GM18907 (cell line): ENCODE data around the gene VEGFA.

Experiments
- ATAC-seq: cut with Tn5 transposase; IDR thresholded peaks from one replicate; pipeline ENCODE4 v1.9.1; 2021; ENCODE audit warnings: mild to moderate bottlenecking, moderate library complexity; ENCODE audit not compliant: unreplicated experiment

VEGFA gene

DNA sequence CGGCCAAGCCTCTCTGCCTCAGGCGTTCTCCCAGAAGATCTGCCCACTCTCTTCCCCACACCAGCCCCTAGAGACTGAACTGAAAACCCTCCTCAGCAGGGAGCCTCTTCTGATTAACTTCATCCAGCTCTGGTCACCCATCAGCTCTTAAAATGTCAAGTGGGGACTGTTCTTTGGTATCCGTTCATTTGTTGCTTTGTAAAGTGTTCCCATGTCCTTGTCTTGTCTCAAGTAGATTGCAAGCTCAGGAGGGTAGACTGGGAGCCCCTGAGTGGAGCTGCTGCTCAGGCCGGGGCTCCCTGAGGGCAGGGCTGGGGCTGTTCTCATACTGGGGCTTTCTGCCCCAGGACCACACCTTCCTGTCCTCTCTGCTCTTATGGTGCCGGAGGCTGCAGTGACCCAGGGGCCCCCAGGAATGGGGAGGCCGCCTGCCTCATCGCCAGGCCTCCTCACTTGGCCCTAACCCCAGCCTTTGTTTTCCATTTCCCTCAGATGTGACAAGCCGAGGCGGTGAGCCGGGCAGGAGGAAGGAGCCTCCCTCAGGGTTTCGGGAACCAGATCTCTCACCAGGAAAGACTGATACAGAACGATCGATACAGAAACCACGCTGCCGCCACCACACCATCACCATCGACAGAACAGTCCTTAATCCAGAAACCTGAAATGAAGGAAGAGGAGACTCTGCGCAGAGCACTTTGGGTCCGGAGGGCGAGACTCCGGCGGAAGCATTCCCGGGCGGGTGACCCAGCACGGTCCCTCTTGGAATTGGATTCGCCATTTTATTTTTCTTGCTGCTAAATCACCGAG is 14.2 kb downstream of the VEGFA start:
- no peak for ATAC-seq

GRCh38 chr6:43785220-43785752 is 15.3 kb downstream of the VEGFA start:
- ATAC-seq, result no peak

DNA sequence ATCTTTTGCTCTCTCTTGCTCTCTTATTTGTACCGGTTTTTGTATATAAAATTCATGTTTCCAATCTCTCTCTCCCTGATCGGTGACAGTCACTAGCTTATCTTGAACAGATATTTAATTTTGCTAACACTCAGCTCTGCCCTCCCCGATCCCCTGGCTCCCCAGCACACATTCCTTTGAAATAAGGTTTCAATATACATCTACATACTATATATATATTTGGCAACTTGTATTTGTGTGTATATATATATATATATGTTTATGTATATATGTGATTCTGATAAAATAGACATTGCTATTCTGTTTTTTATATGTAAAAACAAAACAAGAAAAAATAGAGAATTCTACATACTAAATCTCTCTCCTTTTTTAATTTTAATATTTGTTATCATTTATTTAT is 15.9 kb downstream of the VEGFA start:
- ATAC-seq, result no peak

GRCh38 chr6:43786664-43787329 is 16.8 kb downstream of the VEGFA start:
- no peak for ATAC-seq

DNA sequence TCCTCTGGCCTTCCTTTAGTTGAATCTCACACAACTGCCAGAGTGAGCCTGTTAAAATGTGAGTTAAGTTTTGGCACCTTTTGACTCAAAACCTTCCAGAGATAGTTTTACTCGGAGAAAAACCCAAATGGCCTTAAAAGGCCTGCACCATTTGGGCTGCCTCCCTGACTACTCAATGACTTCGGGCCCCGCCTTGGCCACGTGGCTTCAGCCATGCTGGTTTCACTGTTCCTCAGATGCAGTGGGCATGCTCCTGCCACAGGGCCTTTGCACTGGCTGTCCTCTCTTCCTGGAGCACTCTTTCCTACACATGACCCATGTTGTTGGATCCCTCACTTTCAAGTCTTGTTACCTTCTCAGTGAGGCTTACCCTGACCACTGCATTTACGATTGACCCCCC is 18.3 kb downstream of the VEGFA start:
- no peak for ATAC-seq

DNA sequence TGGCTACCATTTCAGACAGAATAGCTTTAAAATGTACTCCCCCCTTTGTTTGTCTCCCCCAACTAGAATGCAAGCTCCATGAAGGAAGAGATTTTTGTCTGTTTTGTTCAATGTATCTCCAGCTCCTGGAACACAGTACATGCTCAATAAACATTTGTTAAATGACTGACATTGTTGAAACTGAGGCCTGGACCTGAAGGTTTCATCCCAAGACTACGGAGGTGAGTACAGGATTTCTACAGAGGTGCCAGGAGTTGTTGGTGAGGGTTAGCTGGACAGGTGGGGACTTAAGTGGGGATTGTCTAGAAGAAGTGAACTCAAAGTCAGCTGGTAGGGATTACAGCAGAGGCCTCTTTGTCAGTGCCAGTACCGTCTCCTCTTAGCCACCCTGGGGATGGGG is 19.4 kb downstream of the VEGFA start:
- no peak for ATAC-seq

- no peak for ATAC-seq
These were observed 20.0 kb downstream of the VEGFA start for GRCh38 chr6:43790031-43790430.

DNA sequence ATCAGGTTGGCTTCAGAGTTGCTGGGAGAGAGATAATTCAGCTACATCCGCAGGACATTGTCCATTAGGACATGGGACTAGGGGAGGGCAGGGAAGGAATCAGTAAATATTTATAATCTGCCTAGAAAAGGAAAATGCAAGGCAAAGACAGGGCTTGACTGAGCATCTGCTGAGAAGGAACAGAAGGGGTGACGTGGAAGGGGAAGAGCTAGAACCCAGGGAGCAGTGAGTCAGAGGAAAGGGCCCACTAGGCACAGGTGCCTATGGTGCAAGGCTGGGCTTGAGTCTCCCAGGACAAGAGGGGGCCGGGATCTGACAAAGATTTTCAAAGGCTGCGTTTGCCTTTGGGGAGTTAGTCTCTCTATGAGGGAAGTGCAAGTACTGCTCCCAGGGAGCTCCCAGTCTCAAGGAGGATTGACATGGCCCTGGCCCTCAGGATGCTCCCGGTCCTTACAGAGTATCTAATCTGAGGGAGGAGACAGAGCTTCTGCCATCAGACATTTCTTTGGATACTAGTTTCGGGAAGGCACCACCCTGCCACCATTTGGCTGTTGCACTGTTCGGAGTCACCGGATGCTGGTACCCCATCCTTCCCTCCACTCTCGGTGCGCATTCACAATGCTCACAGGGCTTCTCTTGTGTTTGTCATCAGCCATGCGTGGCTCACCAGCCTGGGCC is 21.9 kb downstream of the VEGFA start:
- ATAC-seq, result no peak

DNA sequence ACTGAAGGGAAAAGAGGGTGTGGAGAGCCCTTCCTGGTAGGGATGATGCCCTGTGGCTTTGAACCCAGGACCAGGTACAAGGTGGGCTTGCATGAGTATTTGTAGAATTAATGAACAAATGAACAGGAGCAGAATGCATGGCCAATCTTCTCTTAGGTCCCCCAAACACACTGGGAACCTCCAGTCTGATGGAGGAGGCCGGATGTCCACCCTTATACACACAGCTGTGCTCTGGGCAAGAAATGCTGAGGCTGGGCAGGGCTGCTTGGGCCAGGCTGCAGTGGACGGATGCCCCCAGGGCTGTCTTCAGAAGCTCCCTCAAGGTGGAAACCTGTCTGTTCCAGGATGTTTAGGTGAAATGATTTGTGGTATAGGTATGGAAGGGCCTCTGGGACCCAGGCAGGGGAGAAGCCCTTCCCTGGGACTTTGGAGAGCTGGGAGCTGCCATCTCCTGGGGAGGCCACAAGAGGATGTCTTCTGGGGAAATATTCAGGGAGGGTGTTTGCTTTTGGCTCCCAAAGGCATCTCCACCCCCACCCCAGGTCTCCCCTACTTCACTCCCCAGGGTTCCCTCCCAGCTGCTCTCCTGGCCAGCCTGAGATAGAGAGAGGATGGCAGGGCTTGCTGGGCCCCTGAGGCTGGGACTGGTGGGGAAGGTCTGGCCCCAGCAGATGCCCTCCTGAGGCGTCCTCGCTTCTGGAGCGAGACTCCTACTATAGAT is 23.3 kb downstream of the VEGFA start:
- ATAC-seq, result no peak

- no peak for ATAC-seq
These were observed 23.8 kb downstream of the VEGFA start for GRCh38 chr6:43793875-43794242.

- ATAC-seq, result no peak
These were observed 25.4 kb downstream of the VEGFA start for GRCh38 chr6:43795421-43795820.

- ATAC-seq, result no peak
These were observed 26.2 kb downstream of the VEGFA start for GRCh38 chr6:43796168-43796567.

DNA sequence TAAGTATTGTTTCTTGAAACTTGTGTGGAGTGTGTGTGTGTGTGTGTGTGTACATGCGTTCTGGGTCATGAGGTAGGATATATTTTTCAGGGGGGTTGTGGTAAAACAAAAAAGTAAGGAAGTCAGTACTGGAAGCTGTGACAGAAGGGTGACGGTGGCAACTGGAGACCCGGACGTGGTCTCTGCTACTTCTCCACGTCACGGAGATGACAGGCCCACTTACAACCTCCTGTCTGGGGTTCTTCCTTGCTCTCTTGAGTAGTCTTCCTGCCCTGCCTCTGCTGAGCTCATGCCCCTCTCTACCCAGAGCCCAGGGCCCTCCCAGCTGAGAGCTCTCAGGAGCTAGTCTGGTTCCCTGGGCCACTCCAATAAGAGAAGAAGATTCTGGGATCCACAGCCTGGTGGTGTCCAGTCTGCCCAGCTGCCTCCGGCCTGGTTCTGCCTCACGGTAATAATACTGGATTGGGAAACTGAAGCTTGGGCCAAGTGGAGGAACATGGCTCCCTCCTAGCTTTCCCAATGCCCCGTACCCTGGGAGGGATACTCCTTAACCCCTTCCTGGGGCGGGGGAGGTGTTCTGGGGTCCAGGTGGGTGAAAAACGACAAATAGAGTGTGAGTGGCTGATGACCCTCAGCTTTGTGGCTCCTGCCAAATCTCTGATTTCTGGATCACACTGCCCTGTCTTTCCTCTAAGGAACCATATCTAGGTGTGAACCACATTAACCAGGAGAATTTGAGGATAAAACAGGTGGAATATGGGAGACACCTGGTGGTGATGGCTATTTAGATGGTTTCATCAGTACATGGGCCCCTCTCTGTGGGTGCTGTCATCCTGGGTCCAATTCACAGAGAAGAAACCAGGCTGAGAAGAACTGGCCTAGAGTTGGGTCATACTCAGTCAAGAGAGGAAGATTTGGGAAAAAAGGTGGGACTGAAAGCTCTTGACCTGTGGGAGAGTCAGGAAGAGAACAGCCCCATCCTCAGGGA is 27.2 kb downstream of the VEGFA start:
- ATAC-seq, result no peak

GRCh38 chr6:43797919-43798318 is 27.9 kb downstream of the VEGFA start:
- ATAC-seq, result no peak

DNA sequence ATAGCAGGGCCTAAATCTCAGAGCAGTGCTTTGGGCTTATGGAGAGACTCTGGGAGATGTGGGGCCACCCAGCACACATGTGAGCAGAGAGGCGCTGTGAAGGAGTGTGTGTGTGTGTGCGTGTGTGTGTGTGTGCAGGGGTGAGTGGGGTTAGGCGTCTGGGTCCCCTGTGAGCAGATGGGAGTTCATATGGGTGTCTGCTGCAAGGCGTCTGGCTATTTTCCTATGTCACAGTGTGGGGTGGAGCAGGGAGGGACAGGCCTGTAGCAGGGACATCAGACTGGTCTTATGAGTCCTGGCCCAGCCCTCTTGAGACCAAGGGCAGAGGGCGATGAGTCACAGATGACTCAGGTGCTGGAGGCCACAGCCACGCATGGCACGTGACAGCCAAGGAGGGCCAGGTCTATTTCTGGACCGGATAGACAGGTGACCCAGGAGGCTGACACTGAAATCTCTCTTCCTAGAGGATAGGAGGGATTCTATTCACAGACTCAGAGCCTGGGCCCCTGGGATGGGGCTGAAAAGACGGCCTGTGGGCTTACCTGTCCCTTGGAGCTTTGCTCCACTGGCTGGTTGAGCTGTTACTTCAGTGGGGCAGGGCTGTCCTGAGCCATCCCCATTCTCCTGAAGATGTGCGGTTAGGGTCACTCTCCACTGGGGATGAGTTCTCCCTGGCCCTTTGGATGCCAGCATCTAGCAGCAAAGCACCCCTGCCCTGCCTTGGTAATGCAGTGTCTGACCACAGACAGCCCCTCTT is 28.9 kb downstream of the VEGFA start:
- ATAC-seq, result peak; percentile 47

DNA sequence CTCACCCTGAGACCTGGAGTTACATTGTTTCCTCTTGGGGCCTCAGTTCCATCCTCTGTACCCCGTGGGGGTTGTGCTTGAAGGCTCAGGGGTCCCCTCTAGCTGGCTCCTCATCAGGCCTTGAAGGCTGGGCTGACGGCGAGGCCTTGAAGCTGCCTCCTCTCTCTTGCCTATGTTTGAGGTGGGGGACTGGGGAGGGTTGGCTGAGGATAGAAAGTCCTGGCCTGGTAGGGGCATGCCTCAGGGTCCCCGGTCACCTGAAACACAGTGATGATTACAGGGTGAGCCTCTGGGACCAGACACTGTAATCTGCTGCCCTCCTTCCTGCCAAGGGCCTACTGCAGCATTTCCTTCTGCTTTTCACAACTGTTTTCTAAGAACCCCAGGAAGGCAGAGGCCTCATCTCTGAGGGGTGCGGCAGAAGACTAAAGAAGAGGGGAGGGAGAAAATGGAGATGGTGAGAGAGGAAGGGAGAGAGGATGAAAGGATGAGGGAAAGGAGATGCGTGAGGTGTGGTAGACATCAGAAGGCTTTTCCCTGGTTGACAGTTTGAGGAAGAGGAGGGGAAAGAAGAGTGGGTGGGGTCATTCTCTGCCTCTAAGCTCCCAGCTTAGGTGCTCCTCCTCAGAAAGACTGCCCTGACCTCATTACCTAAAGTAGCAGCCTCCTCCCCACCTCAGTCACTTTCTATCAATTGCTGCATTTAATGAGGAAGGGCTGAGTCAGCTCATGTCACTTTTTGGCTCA is 29.7 kb downstream of the VEGFA start:
- no peak for ATAC-seq

- ATAC-seq, result no peak
These were observed 30.2 kb downstream of the VEGFA start for GRCh38 chr6:43800298-43800623.

GRCh38 chr6:43800746-43801494 is 30.9 kb downstream of the VEGFA start:
- ATAC-seq, result no peak
